CD8-positive, alpha-beta memory T cell (primary cell): ENCODE data around the gene ZDHHC14. TPM values are rescaled to one million over a fixed set of nuclear protein-coding genes. Genes with fewer than 3 reads are reported as not detected.

Experiments used
- CTCF ChIA-PET: fragments of 350-600 bp; sonication (Branson Sonifier 250); formaldehyde crosslinking; loops from one replicate; lab custom pipeline; 2021; ENCODE audit warnings: antibody characterized with exemption; lab: Charles Lee
- POLR2A ChIA-PET: fragments of 350-600 bp; sonication (Branson Sonifier 250); formaldehyde crosslinking; loops from one replicate; lab custom pipeline; 2021; ENCODE audit warnings: antibody characterized with exemption; lab: Charles Lee
- DNase-seq, 5 donors: peaks; one replicate each; pipeline versions ENCODE4 v3.0.0 to v3.0.0-alpha.2; 2020 to 2022; ENCODE audit warnings: mixed read lengths in 1 of 5
- H3K27ac ChIP-seq: one replicate; pipeline ENCODE4 v1.7.0; 2013; ENCODE audit warnings: low read depth, mild to moderate bottlenecking, low read length, moderate library complexity
- H3K27me3 ChIP-seq: 2 replicates; pipeline ENCODE4 v1.7.0; 2013; ENCODE audit warnings: low read length, mild to moderate bottlenecking; ENCODE audit not compliant: insufficient read depth, poor library complexity, severe bottlenecking
- H3K36me3 ChIP-seq: 2 replicates; pipeline ENCODE4 v1.7.0; 2013; ENCODE audit warnings: mild to moderate bottlenecking, low read length, moderate library complexity; ENCODE audit not compliant: insufficient read depth
- H3K4me1 ChIP-seq: 2 replicates; pipeline ENCODE4 v1.7.0; 2013; ENCODE audit warnings: mild to moderate bottlenecking, low read length, moderate library complexity; ENCODE audit not compliant: insufficient read depth
- H3K4me3 ChIP-seq: 2 replicates; pipeline ENCODE4 v1.7.0; 2013; ENCODE audit warnings: mild to moderate bottlenecking, low read length
- H3K9me3 ChIP-seq: 2 replicates; pipeline ENCODE4 v1.7.0; 2013; ENCODE audit warnings: mild to moderate bottlenecking, low read length
- H3K27ac Mint-ChIP-seq, 8 donors: one replicate each; pipeline ENCODE4 v1.8.0; 2020 to 2021; ENCODE audit warnings: mixed read lengths in 8 of 8, mild to moderate bottlenecking in 6 of 8, inconsistent platforms in 3 of 8, moderate library complexity in 3 of 8
- H3K27me3 Mint-ChIP-seq, 2 donors: one replicate each; pipeline ENCODE4 v1.8.0; 2020 to 2021; ENCODE audit warnings: mixed read lengths in 2 of 2, mild to moderate bottlenecking in 1 of 2, moderate library complexity in 1 of 2
- H3K36me3 Mint-ChIP-seq, 3 donors: one replicate each; pipeline ENCODE4 v1.8.0; 2020 to 2021; ENCODE audit warnings: mixed read lengths in 3 of 3, inconsistent platforms in 1 of 3, mild to moderate bottlenecking in 1 of 3
- H3K4me1 Mint-ChIP-seq, 3 donors: one replicate each; pipeline ENCODE4 v1.8.0; 2020 to 2021; ENCODE audit warnings: mixed read lengths in 3 of 3, inconsistent platforms in 1 of 3, mild to moderate bottlenecking in 1 of 3
- H3K4me3 Mint-ChIP-seq, 7 donors: one replicate each; pipeline ENCODE4 v1.8.0; 2020 to 2021; ENCODE audit warnings: mixed read lengths in 7 of 7, mild to moderate bottlenecking in 6 of 7, moderate library complexity in 4 of 7, inconsistent platforms in 2 of 7
- H3K9me3 Mint-ChIP-seq, 5 donors: one replicate each; pipeline ENCODE4 v1.8.0; 2020 to 2022; ENCODE audit warnings: mixed read lengths in 5 of 5, mild to moderate bottlenecking in 3 of 5, moderate library complexity in 2 of 5, inconsistent platforms in 1 of 5
- polyA plus RNA-seq: library from polyadenylated mRNA; unstranded; fragments of 300-500 nt; fragmentation: Illumina TruSeq; gene quantifications from one replicate; pipeline ENCODE4 v1.2.3, GENCODE V29; 2021
- total RNA-seq, 2 experiments: library from RNA; stranded (reverse); gene quantifications; one replicate each; pipeline ENCODE4 v1.2.3, GENCODE V29; 2021

ZDHHC14 gene
- total and polyA plus RNA-seq, 3 experiments from 2014 or later = 4.2 to 8.1 (median 6.3) TPM

DNA sequence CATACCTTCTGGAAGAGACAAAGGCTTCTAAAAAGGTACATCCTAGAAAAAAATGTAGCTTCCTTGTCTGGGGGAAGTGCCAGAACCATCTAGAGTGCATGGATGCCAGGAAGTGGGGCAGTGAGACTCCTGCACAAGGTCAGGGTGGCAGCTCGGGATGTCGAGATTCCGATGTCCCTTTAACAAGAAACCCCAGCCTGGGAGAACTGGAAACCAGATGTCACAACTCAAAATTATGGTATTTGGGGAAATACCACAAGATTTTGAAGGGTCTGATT lies 168.4 kb downstream of the ZDHHC14 start:
- POLR2A ChIA-PET = interaction anchor here (1.1 to 1.5 kb wide), 2 partner anchors 13 to 16 kb away, joined by 3 to 4 read pairs; no protein-coding TSS in a partner anchor
- Mint-ChIP-seq H3K27ac (peak overlapping the region in 6 of 8 donors; percentile 48 to 95 (median 86)), H3K9me3 (peaks cover 0 to 5% (median 3%) of the 10 kb centered on the region in 5 donors), H3K36me3 (peaks cover 1 to 20% (median 5%) of the 10 kb centered on the region in 3 donors), H3K4me3 (peak overlapping the region in 1 of 7 donors; percentile 23), H3K27me3 (peaks cover 0 to 4% of the 10 kb centered on the region in 2 donors), H3K4me1 (peaks cover 31 to 38% (median 34%) of the 10 kb centered on the region in 3 donors)
- DNase-seq = no peak
- Histone ChIP-seq H3K27me3 (no peaks in the 10 kb centered on the region), H3K4me3 (no peak overlapping the region), H3K4me1 (peaks cover 13% of the 10 kb centered on the region), H3K27ac (no peak overlapping the region), H3K9me3 (no peaks in the 10 kb centered on the region), H3K36me3 (no peaks in the 10 kb centered on the region)
- CTCF ChIA-PET = interaction anchor here (1.4 kb wide), 1 partner anchor 12 kb away, joined by 3 read pairs; no protein-coding TSS in a partner anchor

DNA sequence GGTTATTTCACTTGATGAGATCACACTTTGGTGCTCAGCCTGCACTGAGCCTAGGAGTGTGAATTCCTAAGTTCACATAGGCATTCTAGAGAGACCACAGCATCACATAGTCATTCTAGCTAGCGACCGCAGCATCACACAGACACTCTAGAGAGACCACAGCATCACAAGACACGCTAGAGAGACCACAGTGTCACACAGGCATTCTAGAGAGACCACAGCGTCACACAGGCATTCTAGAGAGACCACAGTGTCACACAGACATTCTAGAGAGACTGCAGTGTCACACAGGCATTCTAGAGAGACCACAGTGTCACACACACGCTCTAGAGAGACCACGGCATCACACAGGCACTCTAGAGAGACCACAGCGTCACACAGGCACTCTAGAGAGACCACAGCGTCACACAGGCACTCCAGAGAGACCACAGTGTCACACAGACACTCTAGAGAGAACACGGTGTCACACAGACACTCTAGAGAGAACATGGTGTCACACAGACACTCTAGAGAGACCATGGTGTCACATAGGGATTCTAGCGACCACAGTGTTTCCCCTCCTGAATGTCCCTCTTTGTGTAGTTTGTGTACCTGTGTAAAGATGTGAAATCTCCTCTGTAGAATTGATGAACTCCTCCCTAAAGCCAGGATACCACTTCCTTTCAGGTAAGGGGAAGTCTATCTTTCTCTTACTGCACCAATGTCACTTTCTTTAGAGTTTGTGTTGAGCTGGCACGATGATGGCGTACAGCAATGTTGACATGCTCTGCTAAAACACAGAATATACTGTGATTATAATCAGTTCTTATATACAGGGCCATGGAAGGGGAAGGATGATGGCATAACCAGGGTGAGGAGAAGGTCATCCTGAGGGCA lies 169.4 kb downstream of the ZDHHC14 start:
- POLR2A ChIA-PET = interaction anchor here (1.1 to 1.5 kb wide), 2 partner anchors 14 to 15 kb away, joined by 3 to 4 read pairs; no protein-coding TSS in a partner anchor
- Histone ChIP-seq H3K27me3 (no peaks in the 10 kb centered on the region), H3K9me3 (no peaks in the 10 kb centered on the region), H3K27ac (peak overlapping the region; percentile 40), H3K4me3 (no peak overlapping the region), H3K4me1 (peaks cover 13% of the 10 kb centered on the region), H3K36me3 (no peaks in the 10 kb centered on the region)
- H3K9me3 Mint-ChIP-seq = peaks cover 0 to 5% (median 3%) of the 10 kb centered on the region in 5 donors
- peaks cover 29 to 38% (median 34%) of the 10 kb centered on the region in 3 donors for H3K4me1 Mint-ChIP-seq
- peak; percentile 10 to 77 (median 28) for DNase-seq
- H3K27me3 Mint-ChIP-seq = peaks cover 0 to 4% of the 10 kb centered on the region in 2 donors
- H3K27ac Mint-ChIP-seq = peak overlapping the region; percentile 48 to 95 (median 86)
- CTCF ChIA-PET = interaction anchor here (1.4 kb wide), 1 partner anchor 12 kb away, joined by 3 read pairs; no protein-coding TSS in a partner anchor
- H3K36me3 Mint-ChIP-seq = peaks cover 0 to 14% (median 1%) of the 10 kb centered on the region in 3 donors
- H3K4me3 Mint-ChIP-seq = peak overlapping the region in 6 of 7 donors; percentile 7 to 40 (median 32)

DNA sequence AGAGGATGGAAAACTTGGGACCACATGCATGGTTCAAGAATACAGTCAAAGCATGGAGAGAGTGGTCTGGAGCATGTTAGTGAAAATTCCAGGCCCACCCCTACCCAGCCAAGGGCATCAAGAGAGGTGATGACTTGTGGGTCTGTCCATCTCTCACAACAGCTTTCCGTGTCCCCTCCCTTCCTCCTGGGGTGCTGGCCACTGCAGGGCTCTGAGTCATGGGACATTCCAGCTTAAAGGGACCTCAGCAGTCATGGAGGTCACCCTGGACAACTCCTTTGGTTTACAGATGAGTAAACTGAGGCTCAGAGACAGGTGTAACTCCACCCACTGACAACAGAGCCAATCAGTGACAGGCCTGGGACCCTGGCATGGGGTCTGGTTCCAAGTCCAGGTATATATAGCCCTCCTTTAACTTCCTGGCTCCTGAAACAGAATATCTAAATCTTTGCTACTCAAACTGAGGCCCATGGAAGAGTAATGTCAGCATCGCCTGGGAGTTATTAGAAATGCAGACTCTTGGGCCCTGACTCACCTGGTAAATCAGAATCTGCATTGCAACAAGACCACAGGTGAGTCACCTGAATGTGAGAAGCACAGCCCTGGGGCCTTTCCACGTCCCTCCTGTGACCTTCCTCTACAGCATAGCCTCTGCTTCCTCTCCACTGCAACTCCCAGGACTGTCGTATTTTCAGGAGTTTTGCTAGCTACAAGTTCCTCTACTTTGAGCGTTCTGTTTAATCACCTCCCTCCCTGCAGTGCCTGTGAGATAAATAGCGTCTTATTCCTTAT lies 170.2 kb downstream of the ZDHHC14 start:
- ChIA-PET POLR2A (no interaction called here), CTCF (interaction anchor here (1.1 kb wide), 1 partner anchor 14 kb away, joined by 3 read pairs; no protein-coding TSS in a partner anchor)
- no peak overlapping the region for H3K4me3 ChIP-seq
- H3K9me3 Mint-ChIP-seq = peaks cover 0 to 5% (median 3%) of the 10 kb centered on the region in 5 donors
- H3K9me3 ChIP-seq = no peaks in the 10 kb centered on the region
- H3K36me3 ChIP-seq = no peaks in the 10 kb centered on the region
- H3K27ac ChIP-seq = peak overlapping the region; percentile 40
- peak overlapping the region in 7 of 8 donors; percentile 48 to 95 (median 83) for H3K27ac Mint-ChIP-seq
- H3K27me3 Mint-ChIP-seq = peaks cover 0 to 4% of the 10 kb centered on the region in 2 donors
- DNase-seq = no peak
- peaks cover 29 to 42% (median 34%) of the 10 kb centered on the region in 3 donors for H3K4me1 Mint-ChIP-seq
- peaks cover 0 to 9% (median 1%) of the 10 kb centered on the region in 3 donors for H3K36me3 Mint-ChIP-seq
- H3K4me1 ChIP-seq = peaks cover 13% of the 10 kb centered on the region
- H3K27me3 ChIP-seq = no peaks in the 10 kb centered on the region
- peak overlapping the region in 1 of 7 donors; percentile 2 for H3K4me3 Mint-ChIP-seq

DNA sequence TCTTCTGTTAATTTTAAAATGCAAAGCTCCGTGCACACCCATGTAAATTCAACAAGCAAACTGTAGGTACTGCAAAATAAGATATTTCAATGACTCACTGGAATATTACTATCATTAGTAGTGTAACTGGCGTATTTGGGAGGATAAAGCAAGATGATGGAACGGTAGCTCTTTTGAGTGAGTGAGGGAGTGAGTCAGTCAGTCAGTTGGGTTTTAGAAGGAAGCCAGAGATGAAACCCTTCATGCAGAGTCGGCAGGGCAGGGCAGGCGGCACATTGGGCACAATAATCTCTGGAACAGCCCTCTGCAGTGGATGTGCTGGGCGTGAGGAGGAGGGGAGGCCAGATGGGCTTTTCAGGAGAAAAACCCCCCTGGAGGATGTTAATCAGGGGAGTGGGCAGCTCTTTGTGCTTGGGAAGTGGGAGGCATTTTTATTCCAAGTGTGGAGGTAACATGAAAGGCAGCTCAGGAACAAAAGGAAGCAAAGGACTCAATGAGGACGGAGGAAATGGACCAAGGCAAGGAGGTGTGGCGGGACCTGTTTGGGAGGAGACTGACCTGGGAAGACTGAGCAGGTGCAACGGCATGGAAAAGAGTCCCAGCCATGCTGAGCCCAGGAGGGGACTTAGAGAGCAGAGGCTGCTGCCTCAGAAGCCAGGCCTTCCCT lies 171.2 kb downstream of the ZDHHC14 start:
- POLR2A ChIA-PET = no interaction called here

DNA sequence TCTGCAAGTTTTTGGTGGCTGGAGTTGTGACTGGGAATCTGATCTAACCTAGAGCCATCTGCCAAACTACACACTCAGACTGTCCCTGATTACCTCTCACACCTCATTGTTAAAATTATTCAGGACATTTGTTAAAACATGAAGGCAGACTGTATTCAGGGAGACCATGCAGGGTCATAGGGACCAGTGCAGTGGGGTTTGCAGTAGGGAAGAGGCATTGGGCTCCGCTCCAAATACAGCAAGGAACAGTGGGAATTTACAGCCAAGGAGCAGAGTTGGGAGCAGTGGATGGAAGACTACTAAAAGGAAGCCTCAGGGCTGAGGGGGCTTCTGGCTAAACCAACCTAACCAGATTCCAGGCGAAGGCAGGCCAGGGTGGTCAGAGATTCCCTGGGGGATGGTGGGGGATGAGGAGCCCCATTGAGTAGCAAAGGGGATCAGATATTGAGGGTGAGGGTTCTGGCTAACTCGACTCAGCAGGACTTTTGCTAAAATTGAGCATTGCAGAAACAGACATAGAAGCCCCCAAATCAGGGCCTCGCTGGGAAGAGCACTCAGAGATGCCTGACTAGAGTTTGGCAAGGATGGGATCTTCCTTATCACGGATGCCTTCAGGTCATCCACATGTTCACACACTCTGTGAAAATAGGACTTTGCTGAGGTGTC lies 172.0 kb downstream of the ZDHHC14 start:
- POLR2A ChIA-PET = no interaction called here
- H3K27me3 Mint-ChIP-seq = peaks cover 0 to 4% of the 10 kb centered on the region in 2 donors
- no peak overlapping the region for H3K4me3 Mint-ChIP-seq
- H3K9me3 Mint-ChIP-seq = peaks cover 0 to 5% (median 3%) of the 10 kb centered on the region in 5 donors
- H3K4me3 ChIP-seq = no peak overlapping the region
- H3K27me3 ChIP-seq = no peaks in the 10 kb centered on the region
- no peak overlapping the region for H3K27ac ChIP-seq
- no peaks in the 10 kb centered on the region for H3K36me3 ChIP-seq
- H3K9me3 ChIP-seq = no peaks in the 10 kb centered on the region
- no peaks in the 10 kb centered on the region for H3K36me3 Mint-ChIP-seq
- no peak for DNase-seq
- H3K4me1 ChIP-seq = peaks cover 13% of the 10 kb centered on the region
- H3K27ac Mint-ChIP-seq = peak overlapping the region in 3 of 8 donors; percentile 17 to 70 (median 41)
- CTCF ChIA-PET = no interaction called here
- H3K4me1 Mint-ChIP-seq = peaks cover 41 to 56% (median 45%) of the 10 kb centered on the region in 3 donors

More for the DNA sequence above, 171.2 kb downstream of the ZDHHC14 start:
- Histone ChIP-seq H3K27me3 (no peaks in the 10 kb centered on the region), H3K27ac (no peak overlapping the region), H3K9me3 (no peaks in the 10 kb centered on the region), H3K4me3 (no peak overlapping the region), H3K4me1 (peaks cover 13% of the 10 kb centered on the region), H3K36me3 (no peaks in the 10 kb centered on the region)
- DNase-seq = no peak
- peaks cover 0 to under 1% (median 0%) of the 10 kb centered on the region in 3 donors for H3K36me3 Mint-ChIP-seq
- CTCF ChIA-PET = interaction anchor here (1.1 kb wide), 1 partner anchor 13 kb away, joined by 3 read pairs; no protein-coding TSS in a partner anchor
- H3K27me3 Mint-ChIP-seq = peaks cover 0 to 4% of the 10 kb centered on the region in 2 donors
- H3K4me1 Mint-ChIP-seq = peaks cover 35 to 51% (median 38%) of the 10 kb centered on the region in 3 donors
- no peak overlapping the region for H3K4me3 Mint-ChIP-seq
- H3K9me3 Mint-ChIP-seq = peaks cover 0 to 5% (median 3%) of the 10 kb centered on the region in 5 donors
- peak overlapping the region in 4 of 8 donors; percentile 17 to 67 (median 50) for H3K27ac Mint-ChIP-seq

DNA sequence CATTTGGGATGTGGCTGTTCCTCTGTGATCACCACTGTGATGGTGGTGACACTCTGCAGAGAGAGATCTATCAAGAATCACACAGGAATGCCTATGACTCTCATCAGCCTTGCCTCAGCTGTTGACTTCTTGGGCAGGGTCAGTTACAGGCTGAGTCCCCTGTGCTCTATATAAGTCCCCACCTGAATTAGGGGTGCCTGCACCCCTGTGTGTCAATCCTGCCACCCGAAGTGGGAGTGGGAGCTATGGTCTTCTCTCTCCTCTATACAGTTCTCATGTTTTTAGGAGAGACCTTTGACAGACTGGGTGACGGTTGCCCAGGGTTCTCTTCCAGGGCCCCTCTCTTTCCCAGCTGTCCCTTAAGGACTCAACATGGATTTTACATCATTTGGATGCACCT lies 173.8 kb downstream of the ZDHHC14 start:
- H3K4me1 ChIP-seq = peaks cover 13% of the 10 kb centered on the region

More for the DNA sequence above, 173.8 kb downstream of the ZDHHC14 start:
- H3K27me3 ChIP-seq = no peaks in the 10 kb centered on the region
- POLR2A ChIA-PET = no interaction called here
- peaks cover 35 to 51% (median 47%) of the 10 kb centered on the region in 3 donors for H3K4me1 Mint-ChIP-seq
- H3K27me3 Mint-ChIP-seq = peaks cover 0 to 4% of the 10 kb centered on the region in 2 donors
- no peaks in the 10 kb centered on the region for H3K9me3 ChIP-seq
- H3K9me3 Mint-ChIP-seq = peaks cover 0 to 4% (median 0%) of the 10 kb centered on the region in 5 donors
- H3K4me3 Mint-ChIP-seq = no peak overlapping the region
- peaks cover 0 to 4% (median 0%) of the 10 kb centered on the region in 3 donors for H3K36me3 Mint-ChIP-seq
- no peaks in the 10 kb centered on the region for H3K36me3 ChIP-seq
- CTCF ChIA-PET = no interaction called here
- H3K27ac ChIP-seq = no peak overlapping the region
- H3K4me3 ChIP-seq = no peak overlapping the region
- H3K27ac Mint-ChIP-seq = no peak overlapping the region
- DNase-seq = no peak
